Ovary (tissue), 9 donors: Measurements from ENCODE around the gene NPIPB2. TPM values are rescaled to one million over a fixed set of nuclear protein-coding genes. Genes with fewer than 3 reads are reported as not detected.

Experiments used
- DNase-seq, 5 donors: peaks; one replicate each; pipeline ENCODE4 v3.0.0-alpha.2; 2019 to 2020
- H3K27ac ChIP-seq, 2 donors: fragments of 200-600 bp; one replicate each; pipeline versions ENCODE4 v1.5.1 to v1.8.0; 2019 to 2022
- H3K27me3 ChIP-seq: fragments of 200-600 bp; one replicate; pipeline ENCODE4 v1.8.0; 2022
- H3K36me3 ChIP-seq: fragments of 200-600 bp; sonication (generic); one replicate; pipeline ENCODE4 v1.5.1; 2019
- H3K4me1 ChIP-seq: one replicate; pipeline ENCODE4 v1.8.1; 2013; ENCODE audit warnings: mild to moderate bottlenecking, moderate library complexity; ENCODE audit not compliant: insufficient read depth
- H3K4me3 ChIP-seq: fragments of 200-600 bp; sonication (generic); one replicate; pipeline ENCODE4 v1.5.1; 2017
- H3K9me3 ChIP-seq, 2 donors: fragments of 200-600 bp in 1 of 2; sonication (generic) in 1 of 2; one replicate each; pipeline versions ENCODE4 v1.5.1 to v1.8.1; 2013 to 2019; ENCODE audit warnings: mild to moderate bottlenecking in 1 of 2, moderate library complexity in 1 of 2
- EP300 ChIP-seq: sonication (generic); formaldehyde crosslinking; IDR thresholded peaks from one replicate; pipeline ENCODE4 v1.6.1; 2017; ENCODE audit warnings: antibody characterized with exemption
- POLR2A ChIP-seq: fragments of 450-650 bp; IDR thresholded peaks from one replicate; pipeline ENCODE4 v1.6.1; 2017; ENCODE audit warnings: antibody characterized with exemption, mild to moderate bottlenecking, moderate library complexity
- WGBS, 3 donors: extraction: QIAGEN DNeasy Blood & Tissue Kit in 1 of 3; methylation state at CpG; one replicate each; pipeline versions ENCODE4 v1.1.5 to v1.1.7; 2013 to 2017; 5-methylcytosine and 5-hydroxymethylcytosine counted together
- intact Hi-C, 4 donors: fragments of 100-400 bp; cut with DNase I; formaldehyde crosslinking; loops; one replicate each; pipeline versions ENCODE4 v1.11.0 to v1.15.1; 2022 to 2023
- polyA plus RNA-seq, 2 donors: library from polyadenylated mRNA; stranded (reverse); fragments of 200-250 nt in 1 of 2; fragments of 350-450 nt in 1 of 2; fragmentation: Illumina TruSeq in 1 of 2; extraction: RNeasy Lipid Tissue Mini Kit (QIAGEN cat#74804) in 1 of 2; gene quantifications; one replicate each; pipeline ENCODE4 v1.2.3, GENCODE V29; 2013 to 2014
- total RNA-seq, 7 donors: library from RNA; depleted of rRNA in 2 of 7; stranded (reverse); fragments of >200 nt in 2 of 7; fragmentation: NEBNext Ultra II Directional in 3 of 7; extraction: Animal tissue kit (Norgen Biotek cat#: 25700) in 3 of 7; gene quantifications; one replicate each; pipeline versions ENCODE4 v1.1.0 to v1.2.4, GENCODE V29; 2016 to 2023
- TF ChIP-seq, protein P1 (sequence below), 3 donors: fragments of 450-650 bp in 2 of 3; fragments of 200-600 bp in 1 of 3; IDR thresholded peaks; one replicate each; pipeline versions ENCODE4 v1.5.1 to v1.8.0; 2016 to 2022; ENCODE audit warnings: antibody characterized with exemption in 3 of 3, mild to moderate bottlenecking in 1 of 3
- donor health status: DM: no; HTN: no; CAD: no; lungs with moderate emphysema.
- donor health status: DM: no; HTN: no; CAD: no.
- donor health status: Bipolar disorder and iron deficiency.
- donor health status: DM: yes; HTN: yes; CAD: no.
- donor health status: DM: no; HTN: no; CAD: no.
- donor health status: DM: yes; HTN: yes; CAD: no.

Gene NPIPB2
- total and polyA plus RNA-seq, 9 donors = 4.7 to 19.3 (median 8.7) TPM

DNA sequence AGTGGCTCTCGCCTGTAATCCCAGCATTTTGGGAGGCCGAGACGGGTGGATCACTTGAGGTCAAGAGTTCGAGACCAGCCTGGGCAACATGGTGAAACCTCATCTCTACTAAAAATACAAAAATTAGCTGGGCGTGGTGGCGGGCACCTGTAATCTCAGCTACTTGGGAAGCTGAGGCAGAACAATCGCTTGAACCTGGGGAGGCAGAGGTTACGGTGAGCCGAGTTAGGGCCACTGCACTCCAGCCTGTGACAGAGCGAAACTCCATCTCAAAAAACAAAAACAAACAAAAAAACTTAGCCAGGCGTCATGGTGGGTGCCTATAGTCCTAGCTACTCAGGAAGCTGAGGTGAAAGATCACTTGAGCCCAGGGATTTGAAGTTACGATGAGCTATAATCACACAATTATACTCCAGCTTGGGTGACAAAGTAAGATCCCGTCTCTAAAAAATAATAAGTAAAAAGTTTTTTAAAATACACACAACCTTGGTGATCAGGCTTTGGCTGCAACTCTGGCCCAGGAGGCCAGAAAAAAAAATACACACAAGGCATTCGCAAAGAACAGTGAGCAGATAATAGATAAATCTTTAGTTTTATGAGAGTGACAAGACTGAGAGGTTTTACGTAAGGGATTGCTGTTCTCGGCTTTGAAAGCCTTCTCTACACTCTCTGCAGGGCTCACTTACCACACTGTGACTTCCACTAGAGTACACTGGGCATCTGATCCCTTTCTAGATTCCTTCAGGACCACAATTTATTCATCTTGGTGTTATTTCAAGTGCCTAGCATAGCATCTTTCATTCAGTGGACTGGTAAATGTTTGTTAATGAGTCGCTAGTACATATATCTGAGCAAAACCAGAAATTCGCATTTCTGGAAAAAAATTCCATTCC lies 31.9 kb downstream of the NPIPB2 start:
- intact Hi-C loops = loop anchor here in 1 of 4 donors (10.0 kb wide), 1 partner anchor 65 kb away; the partner anchor contains the start of gene SNX29
- no peaks in the 10 kb centered on the region for H3K9me3 ChIP-seq
- TF ChIP-seq POLR2A = no peak
- TF ChIP-seq, protein P1, sequence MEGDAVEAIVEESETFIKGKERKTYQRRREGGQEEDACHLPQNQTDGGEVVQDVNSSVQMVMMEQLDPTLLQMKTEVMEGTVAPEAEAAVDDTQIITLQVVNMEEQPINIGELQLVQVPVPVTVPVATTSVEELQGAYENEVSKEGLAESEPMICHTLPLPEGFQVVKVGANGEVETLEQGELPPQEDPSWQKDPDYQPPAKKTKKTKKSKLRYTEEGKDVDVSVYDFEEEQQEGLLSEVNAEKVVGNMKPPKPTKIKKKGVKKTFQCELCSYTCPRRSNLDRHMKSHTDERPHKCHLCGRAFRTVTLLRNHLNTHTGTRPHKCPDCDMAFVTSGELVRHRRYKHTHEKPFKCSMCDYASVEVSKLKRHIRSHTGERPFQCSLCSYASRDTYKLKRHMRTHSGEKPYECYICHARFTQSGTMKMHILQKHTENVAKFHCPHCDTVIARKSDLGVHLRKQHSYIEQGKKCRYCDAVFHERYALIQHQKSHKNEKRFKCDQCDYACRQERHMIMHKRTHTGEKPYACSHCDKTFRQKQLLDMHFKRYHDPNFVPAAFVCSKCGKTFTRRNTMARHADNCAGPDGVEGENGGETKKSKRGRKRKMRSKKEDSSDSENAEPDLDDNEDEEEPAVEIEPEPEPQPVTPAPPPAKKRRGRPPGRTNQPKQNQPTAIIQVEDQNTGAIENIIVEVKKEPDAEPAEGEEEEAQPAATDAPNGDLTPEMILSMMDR (IDR thresholded peaks at IDR 0.05) = no peak
- TF ChIP-seq EP300 = no peak
- no peak for DNase-seq
- peaks cover 8% of the 10 kb centered on the region for H3K4me1 ChIP-seq
- WGBS, 3 donors = 55 to 65% (median 63%) methylated on average over 18 of the region's 18 CpGs
- H3K27ac ChIP-seq = no peak overlapping the region
- H3K4me3 ChIP-seq = no peak overlapping the region
- H3K36me3 ChIP-seq = no peaks in the 10 kb centered on the region
- no peaks in the 10 kb centered on the region for H3K27me3 ChIP-seq

DNA sequence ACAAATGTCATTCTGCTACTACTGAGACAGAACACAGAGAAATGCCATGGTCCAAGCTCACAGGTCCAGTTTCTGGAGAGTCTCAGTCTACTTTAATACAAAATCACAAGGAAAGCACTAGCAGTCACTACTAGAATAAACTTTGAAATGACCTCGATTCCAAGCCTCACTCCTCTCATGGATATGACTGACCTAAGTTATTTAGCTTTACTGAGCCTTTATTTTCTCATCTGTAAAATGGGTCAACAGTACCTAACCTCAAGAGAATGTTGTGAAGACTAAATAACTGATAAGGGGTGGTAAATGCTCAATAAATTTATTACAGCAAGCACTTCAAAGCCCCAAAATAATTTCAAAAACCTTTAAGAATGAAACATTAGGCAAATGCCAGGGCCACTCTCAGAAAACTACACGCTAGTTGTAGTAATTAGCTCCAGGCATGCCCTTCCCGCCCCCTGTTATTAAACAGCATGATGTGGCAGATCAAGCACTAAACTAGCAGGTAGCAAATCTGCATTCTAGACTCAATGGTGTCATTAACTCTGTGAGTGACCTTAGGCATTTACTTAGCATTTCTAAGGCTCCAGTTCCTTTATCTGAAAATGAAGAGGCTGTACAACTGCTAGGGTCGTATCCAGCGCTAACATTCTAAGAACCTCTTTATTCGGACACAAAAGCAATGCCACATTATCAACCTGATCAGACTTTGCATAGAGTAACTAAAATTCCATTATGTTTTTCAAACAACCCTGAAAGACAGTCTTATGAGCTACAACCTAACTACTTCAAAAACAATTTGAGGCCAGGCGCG lies 34.5 kb downstream of the NPIPB2 start:
- intact Hi-C loops = no loop called here
- Histone ChIP-seq H3K27ac (no peak overlapping the region), H3K36me3 (no peaks in the 10 kb centered on the region), H3K9me3 (no peaks in the 10 kb centered on the region), H3K4me1 (peaks cover 8% of the 10 kb centered on the region), H3K27me3 (no peaks in the 10 kb centered on the region), H3K4me3 (no peak overlapping the region)
- WGBS, 3 donors = 92 to 94% (median 94%) methylated on average over 8 of the region's 8 CpGs
- no peak for DNase-seq
- TF ChIP-seq POLR2A (no peak), EP300 (no peak)
- TF ChIP-seq, protein P1 (IDR thresholded peaks at IDR 0.05) = no peak

DNA sequence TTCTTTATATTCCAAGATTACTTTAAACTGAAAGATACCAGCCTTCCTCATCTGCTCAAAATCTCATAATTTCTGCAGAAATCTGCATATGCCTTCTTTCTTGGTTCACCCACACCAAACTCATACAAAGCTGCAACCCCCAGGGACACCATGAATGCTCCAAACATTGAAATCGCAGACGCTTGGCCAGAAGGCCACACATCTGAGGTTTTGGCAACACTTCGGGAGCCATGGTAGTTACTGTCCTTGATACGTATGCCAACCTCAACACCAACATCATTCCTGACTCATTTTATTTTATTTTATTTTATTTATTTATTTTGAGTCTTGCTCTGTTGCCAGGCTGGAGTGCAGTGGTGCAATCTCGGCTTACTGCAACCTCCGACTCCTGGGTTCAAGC lies 37.9 kb downstream of the NPIPB2 start:
- intact Hi-C loops = no loop called here
- no peak for DNase-seq
- no peaks in the 10 kb centered on the region for H3K27me3 ChIP-seq
- H3K9me3 ChIP-seq = no peaks in the 10 kb centered on the region
- H3K36me3 ChIP-seq = no peaks in the 10 kb centered on the region
- H3K4me1 ChIP-seq = peaks cover 4% of the 10 kb centered on the region
- H3K4me3 ChIP-seq = no peak overlapping the region
- 74 to 90% (median 82%) methylated on average over 6 of the region's 6 CpGs for WGBS, 3 donors
- no peak for TF ChIP-seq EP300
- TF ChIP-seq, protein P1 (IDR thresholded peaks at IDR 0.05) = no peak
- TF ChIP-seq POLR2A = no peak
- H3K27ac ChIP-seq = no peak overlapping the region

DNA sequence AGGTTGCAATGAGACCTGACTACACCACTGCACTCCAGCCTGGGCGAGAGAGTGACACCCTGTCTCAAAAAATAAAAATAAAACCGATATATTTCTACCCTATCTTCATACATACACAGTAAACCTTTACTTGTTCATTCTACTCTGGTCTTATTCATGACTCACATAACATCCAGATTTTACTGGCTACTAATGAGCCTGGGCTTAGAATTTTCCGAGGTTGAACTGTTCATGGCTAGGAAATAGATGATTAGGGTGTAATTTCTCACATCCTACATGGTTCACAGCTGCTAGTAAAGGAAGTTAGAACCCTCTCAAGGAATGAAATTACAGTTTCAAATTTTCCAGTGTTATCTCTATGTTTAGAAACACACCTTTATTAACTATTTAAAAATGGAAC lies 40.8 kb downstream of the NPIPB2 start:
- WGBS, 3 donors = 13 to 30% (median 18%) methylated on average over 3 of the region's 3 CpGs
- Histone ChIP-seq H3K27me3 (no peaks in the 10 kb centered on the region), H3K27ac (no peak overlapping the region), H3K36me3 (no peaks in the 10 kb centered on the region), H3K4me1 (peaks cover 4% of the 10 kb centered on the region), H3K9me3 (no peaks in the 10 kb centered on the region), H3K4me3 (no peak overlapping the region)
- TF ChIP-seq POLR2A = no peak
- no peak for TF ChIP-seq EP300
- TF ChIP-seq, protein P1 (IDR thresholded peaks at IDR 0.05) = no peak
- DNase-seq = no peak
- intact Hi-C loops = no loop called here
